GM12878 (cell line): ENCODE results near the gene PHLPP1. TPM values are rescaled to one million over a fixed set of nuclear protein-coding genes. Genes with fewer than 3 reads are reported as not detected.

Experiments
- ATAC-seq: fragments of 200-7000 bp; cut with Tn5 transposase; 3 replicates; pipeline ENCODE4 v1.9.1; 2020; ENCODE audit warnings: mild to moderate bottlenecking, moderate library complexity
- BruUV-seq: library from RNA; stranded (reverse); fragments of 400-500 nt; replicated peaks from 2 replicates; lab custom pipeline; 2021; lab: Mats Ljungman, UMichigan
- CTCF ChIA-PET: fragments of 300-600 bp; sonication (Branson Sonifier 250); formaldehyde crosslinking; extraction: SDS; loops from one replicate; lab custom pipeline; 2021; ENCODE audit warnings: inconsistent platforms; lab: Yijun Ruan, JAX
- POLR2A ChIA-PET: fragments of 350-600 bp; formaldehyde crosslinking; extraction: SDS; loops from one replicate; lab custom pipeline; 2021; ENCODE audit warnings: inconsistent platforms; lab: Charles Lee
- RAD21 ChIA-PET: fragments of 300-600 bp; sonication (Branson Sonifier 250); formaldehyde crosslinking; loops from one replicate; lab custom pipeline; 2023; ENCODE audit warnings: antibody characterized with exemption; ENCODE audit not compliant: unreplicated experiment; lab: Charles Lee
- SMC1A ChIA-PET: fragments of 300-600 bp; sonication (Branson Sonifier 250); formaldehyde crosslinking; loops from one replicate; lab custom pipeline; 2023; ENCODE audit not compliant: unreplicated experiment, uncharacterized antibody; lab: Charles Lee
- DNase-seq: peaks from one replicate; pipeline ENCODE4 v3.0.0-alpha.2; 2011; ENCODE audit warnings: low read depth, low spot score
- FAIRE-seq: peaks from 3 replicates; lab custom pipeline; 2011; peaks lifted over from hg19 to GRCh38; lab: Jason Lieb, UNC
- H2AFZ ChIP-seq: 2 replicates; pipeline ENCODE4 v1.6.0; 2011; ENCODE audit warnings: low read depth, low read length, control low read depth; ENCODE audit not compliant: control insufficient read depth
- H3K27ac ChIP-seq: 2 replicates; pipeline ENCODE4 v1.5.1; 2011; ENCODE audit warnings: control low read depth; ENCODE audit not compliant: control insufficient read depth, insufficient read depth
- H3K27me3 ChIP-seq, 2 experiments: replicated peaks in 1 of 2; 2 replicates each; pipeline versions ENCODE4 v1.6.0 to v1.6.1; 2011; ENCODE audit warnings: low read length in 1 of 2; ENCODE audit not compliant: control insufficient read depth in 2 of 2, insufficient read depth in 2 of 2
- H3K36me3 ChIP-seq, 2 experiments: 2 replicates each; pipeline ENCODE4 v1.5.1; 2011; ENCODE audit warnings: low read length in 1 of 2; ENCODE audit not compliant: control insufficient read depth in 2 of 2, insufficient read depth in 2 of 2
- H3K4me1 ChIP-seq: 2 replicates; pipeline ENCODE4 v1.6.1; 2011; ENCODE audit warnings: mild to moderate bottlenecking, low read length, moderate library complexity, mixed read lengths; ENCODE audit not compliant: control insufficient read depth, insufficient read depth
- H3K4me2 ChIP-seq: 2 replicates; pipeline ENCODE4 v1.6.0; 2011; ENCODE audit warnings: control low read depth; ENCODE audit not compliant: control insufficient read depth, insufficient read depth
- H3K4me3 ChIP-seq: fragments of 200-600 bp; sonication (generic); 2 replicates; pipeline ENCODE4 v1.5.1; 2016
- H3K79me2 ChIP-seq: 2 replicates; pipeline ENCODE4 v1.6.0; 2011; ENCODE audit warnings: low read length; ENCODE audit not compliant: control insufficient read depth, insufficient read depth
- H3K9ac ChIP-seq: 2 replicates; pipeline ENCODE4 v1.8.0; 2011; ENCODE audit warnings: low read length, control low read depth, mixed read lengths; ENCODE audit not compliant: control insufficient read depth, insufficient read depth
- H3K9me3 ChIP-seq: replicated peaks from 3 replicates; pipeline ENCODE4 v1.5.1; 2011; ENCODE audit warnings: mild to moderate bottlenecking, low read length; ENCODE audit not compliant: control insufficient read depth, insufficient read depth
- H4K20me1 ChIP-seq: 2 replicates; pipeline ENCODE4 v1.6.0; 2011; ENCODE audit not compliant: control insufficient read depth, insufficient read depth
- BCL11A ChIP-seq: IDR thresholded peaks from 2 replicates; pipeline ENCODE4 v1.6.1; 2011; ENCODE audit warnings: low read depth, low read length
- CHD2 ChIP-seq: IDR thresholded peaks from 2 replicates; pipeline ENCODE4 v1.6.1; 2011; ENCODE audit warnings: low read depth, low read length, improper control_type of control experiment, borderline replicate concordance
- PAX5 ChIP-seq: IDR thresholded peaks from 2 replicates; pipeline ENCODE4 v1.6.1; 2011; ENCODE audit warnings: low read depth, low read length, borderline replicate concordance
- WRNIP1 ChIP-seq: IDR thresholded peaks from 2 replicates; pipeline ENCODE4 v1.6.1; 2011; ENCODE audit warnings: low read depth, low read length, improper control_type of control experiment, borderline replicate concordance
- ZZZ3 ChIP-seq: IDR thresholded peaks from 2 replicates; pipeline ENCODE4 v1.6.1; 2011; ENCODE audit warnings: low read depth; ENCODE audit not compliant: control insufficient read depth, insufficient read length
- in situ Hi-C: fragments of 300-500 bp; cut with MboI; formaldehyde crosslinking; loops from 9 replicates; pipeline ENCODE4 v1.14.3; 2018; ENCODE audit warnings: mixed read lengths
- intact Hi-C: fragments of 100-400 bp; cut with micrococcal nuclease; formaldehyde crosslinking; loops from one replicate; pipeline ENCODE4 v1.14.2; 2022; ENCODE audit not compliant: unreplicated experiment
- polyA plus RNA-seq, 11 experiments: library from polyadenylated mRNA; depleted of rRNA in 4 of 11; unstranded in 6 of 11; stranded (reverse) in 5 of 11; fragments of >200 nt; fragmentation: Nextera tagmentation in 4 of 11; fragmentation: Illumina TruSeq in 1 of 11; extraction: Ambion mirVana in 4 of 11; extraction: Trizol in 1 of 11; gene quantifications; 1 replicate in 1 of 11; 2 replicates in 10 of 11; pipeline versions ENCODE4 v1.2.1 to v1.2.3, GENCODE V29; 2011 to 2016; ENCODE audit warnings: inconsistent platforms in 2 of 11, missing spikeins in 2 of 11, low read depth in 1 of 11
- total RNA-seq, 4 experiments: library from RNA; depleted of rRNA in 3 of 4; stranded (reverse); fragments of >200 nt in 3 of 4; fragmentation: Illumina TruSeq in 1 of 4; extraction: Trizol in 1 of 4; gene quantifications; 2 replicates each; pipeline versions ENCODE4 v1.2.1 to v1.2.3, GENCODE V29; 2013 to 2021
- TF ChIP-seq, protein P1 (sequence below): IDR thresholded peaks from 2 replicates; pipeline ENCODE4 v1.6.1; 2011; ENCODE audit warnings: borderline replicate concordance, low read depth, mild to moderate bottlenecking, moderate library complexity, low read length; ENCODE audit not compliant: insufficient read depth, poor library complexity, severe bottlenecking
- TF ChIP-seq, protein P2 (sequence below): IDR thresholded peaks from 2 replicates; pipeline ENCODE4 v1.6.1; 2011; ENCODE audit warnings: low read depth, low read length, improper control_type of control experiment, borderline replicate concordance

Gene PHLPP1
- total and polyA plus RNA-seq, 10 of the 15 experiments (the other 5 are each of a cell fraction or from before 2014, with no cell fraction given), result 0.42 to 7.0 (median 1.9) TPM

DNA sequence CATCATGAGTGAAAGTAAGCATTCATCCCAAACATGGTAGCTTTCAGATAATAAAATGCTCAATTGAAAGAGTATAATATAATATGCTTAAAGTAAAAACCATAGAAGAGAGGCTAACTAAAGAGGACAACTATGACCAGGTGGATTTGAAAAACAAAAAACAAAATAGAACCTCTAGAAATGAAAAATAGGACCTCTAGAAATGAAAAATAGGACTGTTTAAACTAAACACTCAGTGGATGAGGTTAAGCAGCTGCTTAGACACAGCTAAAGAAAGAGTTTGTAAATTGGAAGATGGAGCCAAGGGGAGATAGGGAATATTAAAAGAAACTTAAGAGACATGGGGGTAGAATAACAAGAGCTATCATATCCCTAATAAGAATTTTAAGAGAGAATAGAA is 302.6 kb downstream of the PHLPP1 start:
- TF ChIP-seq, protein P1, sequence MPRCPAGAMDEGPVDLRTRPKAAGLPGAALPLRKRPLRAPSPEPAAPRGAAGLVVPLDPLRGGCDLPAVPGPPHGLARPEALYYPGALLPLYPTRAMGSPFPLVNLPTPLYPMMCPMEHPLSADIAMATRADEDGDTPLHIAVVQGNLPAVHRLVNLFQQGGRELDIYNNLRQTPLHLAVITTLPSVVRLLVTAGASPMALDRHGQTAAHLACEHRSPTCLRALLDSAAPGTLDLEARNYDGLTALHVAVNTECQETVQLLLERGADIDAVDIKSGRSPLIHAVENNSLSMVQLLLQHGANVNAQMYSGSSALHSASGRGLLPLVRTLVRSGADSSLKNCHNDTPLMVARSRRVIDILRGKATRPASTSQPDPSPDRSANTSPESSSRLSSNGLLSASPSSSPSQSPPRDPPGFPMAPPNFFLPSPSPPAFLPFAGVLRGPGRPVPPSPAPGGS, result no peak
- TF ChIP-seq PAX5, result no peak
- no peak for TF ChIP-seq WRNIP1
- TF ChIP-seq ZZZ3, result no peak
- TF ChIP-seq, protein P2, sequence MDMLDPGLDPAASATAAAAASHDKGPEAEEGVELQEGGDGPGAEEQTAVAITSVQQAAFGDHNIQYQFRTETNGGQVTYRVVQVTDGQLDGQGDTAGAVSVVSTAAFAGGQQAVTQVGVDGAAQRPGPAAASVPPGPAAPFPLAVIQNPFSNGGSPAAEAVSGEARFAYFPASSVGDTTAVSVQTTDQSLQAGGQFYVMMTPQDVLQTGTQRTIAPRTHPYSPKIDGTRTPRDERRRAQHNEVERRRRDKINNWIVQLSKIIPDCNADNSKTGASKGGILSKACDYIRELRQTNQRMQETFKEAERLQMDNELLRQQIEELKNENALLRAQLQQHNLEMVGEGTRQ, result no peak
- no peak for TF ChIP-seq CHD2
- no peak for TF ChIP-seq BCL11A
- SMC1A ChIA-PET, result interaction anchor here (0.7 to 4.7 kb wide), 48 partner anchors 9 to 423 kb away, joined by 3 to 92 read pairs (median 5); partner anchors contain the start of gene VPS4B
- no peak for ATAC-seq
- intact Hi-C loops (loop anchor here (2.0 to 5.0 kb wide), 2 partner anchors 113 to 324 kb away; no protein-coding TSS in a partner anchor), in situ Hi-C loops (loop anchor here (5.0 kb wide), 3 partner anchors 99 to 424 kb away; no protein-coding TSS in a partner anchor)
- FAIRE-seq, result no peak
- no peaks in the 10 kb centered on the region for H3K27me3 ChIP-seq
- no peaks in the 10 kb centered on the region for H3K4me1 ChIP-seq
- no peaks in the 10 kb centered on the region for H3K36me3 ChIP-seq
- no peaks in the 10 kb centered on the region for H3K79me2 ChIP-seq
- H3K9ac ChIP-seq, result no peak overlapping the region
- RAD21 ChIA-PET, result interaction anchor here (0.6 to 3.3 kb wide), 25 partner anchors 7 to 421 kb away, joined by 3 to 58 read pairs (median 7); partner anchors contain the start of gene BCL2
- H3K4me2 ChIP-seq, result no peak overlapping the region
- CTCF ChIA-PET, result interaction anchor here (0.6 to 7.0 kb wide), 45 partner anchors 8 to 422 kb away, joined by 3 to 140 read pairs (median 8); partner anchors contain the start of gene BCL2
- BruUV-seq, result no TSS peak
- H3K4me3 ChIP-seq, result no peak overlapping the region
- H3K27ac ChIP-seq, result no peak overlapping the region
- POLR2A ChIA-PET, result interaction anchor here (0.9 to 1.1 kb wide), 3 partner anchors 106 to 421 kb away, joined by 3 read pairs; no protein-coding TSS in a partner anchor
- H2AFZ ChIP-seq, result no peak overlapping the region
- no peaks in the 10 kb centered on the region; the same call in 1 of the 3 replicates for H3K9me3 ChIP-seq
- H4K20me1 ChIP-seq, result no peaks in the 10 kb centered on the region
- DNase-seq, result no peak
